A549 treated with ZK216348 at 1 μM for 4 hours (cell line): ENCODE measurements around the gene USP27X. TPM values are rescaled to one million over a fixed set of nuclear protein-coding genes. Genes with fewer than 3 reads are reported as not detected.

Experiments used
- total RNA-seq: library from RNA; stranded (reverse); fragments of 200-300 nt; extraction: Qiagen RNA extraction; gene quantifications from 5 replicates; pipeline ENCODE4 v1.2.3, GENCODE V29; 2022; ENCODE audit warnings: low read depth

Gene USP27X
- total RNA-seq = 3.2 to 4.9 TPM (median 4.6 TPM) in 5 replicates

GRCh38 chrX:49878834-49879655, at the start of gene USP27X:
Gene USP27X (plus strand): TSS chrX:49879484. CDS start chrX:49880308, 824 bp downstream.

GRCh38 chrX:49922291-49923241, 43.3 kb downstream of the USP27X start, which contains the start of gene CLCN5:
Gene CLCN5 (plus strand): TSS chrX:49922596. CDS start chrX:49925299, 2,703 bp downstream.

Other genes starting within 250 kb of the USP27X start
- gene PAGE1, start 183.5 kb upstream of the USP27X start, total RNA-seq = 0.25 to 0.44 TPM in 2 of 5 replicates, not detected in the others
- not detected in 5 replicates for gene PAGE4, start 50.2 kb upstream of the USP27X start, total RNA-seq
- gene CLCN5, start 43.1 kb downstream of the USP27X start, total RNA-seq = 1.8 to 3.0 TPM (median 2.5 TPM) in 5 replicates